ENCODE measurements around the gene NRAP.

NRAP gene

DNA sequence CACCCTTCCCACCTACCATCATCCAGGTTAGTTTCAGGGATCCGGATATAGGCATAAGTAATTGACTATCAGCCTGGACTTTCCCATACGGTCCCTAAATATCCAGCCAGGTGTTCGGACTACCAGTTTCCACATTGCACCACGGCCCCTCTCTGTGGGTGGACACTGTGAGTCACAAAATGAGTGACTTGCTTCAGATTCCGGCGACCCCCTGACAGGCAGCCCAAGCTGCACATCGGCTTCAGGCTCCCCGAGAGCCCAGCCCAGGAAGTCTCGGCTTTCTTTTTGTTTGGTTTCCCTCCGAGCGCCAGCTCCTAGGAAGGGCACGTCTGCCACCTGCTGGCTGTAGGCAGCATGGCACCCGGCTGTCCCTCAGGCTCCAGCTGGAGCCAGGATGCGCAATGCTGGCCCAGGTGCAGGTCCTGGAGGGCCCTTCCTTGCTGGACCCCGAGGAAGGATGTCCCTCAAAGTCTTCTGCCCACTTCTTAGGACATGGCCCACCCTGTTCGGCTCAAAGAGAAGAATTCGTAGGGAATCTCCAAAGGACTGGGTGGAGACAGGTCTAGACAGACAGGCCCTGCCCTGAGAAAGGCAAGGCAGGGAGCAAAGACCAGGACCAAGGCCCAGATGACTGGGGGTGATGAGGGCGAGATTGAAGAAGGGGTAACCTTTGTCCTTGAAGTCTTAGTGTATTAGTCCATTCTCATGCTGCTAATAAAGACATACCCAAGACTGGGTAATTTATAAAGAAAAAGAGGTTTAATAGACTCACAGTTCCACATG is 100.3 kb downstream of the NRAP start:
- DNase-seq (ENCODE audit: low read depth in 2 of 3, low spot score in 2 of 3) = peak; percentile 28 to 41 (median 34)

DNA sequence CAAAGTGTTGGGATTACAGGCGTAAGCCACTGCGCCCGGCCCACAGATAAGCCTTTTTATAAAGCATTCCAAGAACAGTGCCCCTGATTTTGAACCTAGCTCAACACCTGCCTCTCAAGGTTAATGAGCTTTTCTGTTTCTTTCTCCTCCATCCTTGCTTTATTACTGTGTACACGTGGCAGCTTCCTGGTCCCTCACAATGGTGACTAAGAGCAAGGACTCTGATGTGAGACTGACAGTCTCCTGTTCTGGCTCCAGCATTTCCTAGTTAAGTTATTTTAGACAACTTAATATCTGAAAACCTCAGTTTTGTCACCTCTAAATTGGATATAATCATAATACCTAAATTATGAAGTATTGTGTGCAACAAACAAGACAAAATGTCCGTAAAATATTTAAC is 101.1 kb downstream of the NRAP start:
- no peak for DNase-seq (ENCODE audit: low read depth in 2 of 3, low spot score in 2 of 3)

DNA sequence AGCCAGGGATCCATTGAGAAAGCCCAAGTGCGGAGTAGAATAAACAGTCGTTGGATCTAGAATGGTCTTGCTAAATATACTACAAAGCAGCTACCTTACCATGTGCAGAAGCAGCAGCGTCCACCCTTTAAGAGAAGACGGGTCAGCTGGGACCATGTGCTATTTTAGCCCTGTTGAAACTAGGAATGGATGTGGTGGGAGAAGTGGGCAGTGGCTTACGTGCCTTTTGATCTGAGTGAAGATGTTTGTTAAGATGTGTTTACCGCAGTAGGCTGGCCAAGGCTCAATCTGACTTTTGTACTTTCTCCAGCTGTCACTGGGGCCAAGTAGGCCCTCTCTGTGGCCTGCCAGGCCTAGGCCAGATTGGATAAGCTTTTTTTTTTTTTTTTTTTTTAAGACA is 101.8 kb downstream of the NRAP start:
- DNase-seq (ENCODE audit: low read depth in 2 of 3, low spot score in 2 of 3) = no peak

DNA sequence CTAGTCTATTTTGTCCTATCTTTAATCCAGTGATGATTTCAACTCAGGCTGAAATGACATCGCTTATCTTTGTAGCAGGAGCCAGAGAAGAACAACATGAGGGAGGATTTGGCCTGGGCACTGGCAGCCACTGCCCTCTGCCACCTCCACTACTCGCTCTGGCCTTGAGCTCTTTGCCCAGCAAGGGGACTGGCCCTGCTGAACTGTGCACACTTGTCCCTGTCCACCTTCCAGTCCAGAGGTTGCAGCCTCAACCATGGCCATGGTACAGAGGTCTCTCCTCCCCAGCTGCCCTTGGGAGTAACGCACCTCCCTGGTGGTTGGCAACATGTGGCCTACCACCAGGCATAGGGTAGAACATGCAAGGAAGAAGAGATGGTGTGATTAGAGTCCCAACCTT is 102.6 kb downstream of the NRAP start:
- no peak for DNase-seq (ENCODE audit: low read depth in 2 of 3, low spot score in 2 of 3)

DNA sequence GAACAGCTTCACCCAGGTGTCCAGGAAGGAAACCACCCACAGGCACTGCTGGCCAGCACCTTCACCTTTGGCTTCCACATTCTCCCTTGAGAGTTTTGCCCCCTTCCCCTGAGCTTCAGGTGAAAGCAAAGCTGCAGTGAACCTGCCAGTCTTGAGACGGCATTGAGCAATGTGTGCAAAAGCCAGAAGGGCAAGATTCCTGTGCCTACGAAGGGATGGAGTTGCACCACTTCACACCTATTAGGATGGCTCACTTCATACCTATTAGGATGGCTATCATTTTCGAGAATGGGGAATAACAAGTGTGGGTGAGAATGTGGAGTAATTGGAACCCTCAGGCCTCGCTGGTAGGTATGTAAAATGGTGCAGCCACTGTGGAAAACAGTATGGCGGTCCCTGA is 103.8 kb downstream of the NRAP start:
- no peak for DNase-seq (ENCODE audit: low read depth in 2 of 3, low spot score in 2 of 3)

DNA sequence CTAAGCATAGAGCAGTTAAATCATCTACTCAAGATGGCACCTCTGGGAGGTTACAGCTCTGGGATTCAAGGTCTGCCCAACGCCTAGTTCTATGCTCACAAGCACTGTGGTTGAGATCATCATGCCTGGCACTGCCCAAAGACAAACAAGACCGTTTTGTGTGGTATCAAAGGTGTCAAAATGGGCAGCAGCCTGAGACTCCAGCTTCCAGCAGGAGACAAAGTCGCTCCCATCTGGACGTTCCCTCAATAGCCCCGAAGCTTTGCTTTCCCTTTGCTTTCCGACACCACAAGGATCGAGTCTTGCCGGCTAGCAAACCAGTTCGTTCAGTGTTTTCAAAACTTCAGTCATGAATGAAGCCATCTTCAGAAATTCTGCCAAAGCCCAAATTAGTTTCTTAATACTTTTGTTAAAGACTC is 105.9 kb downstream of the NRAP start:
- DNase-seq (ENCODE audit: low read depth in 2 of 3, low spot score in 2 of 3) = no peak

DNA sequence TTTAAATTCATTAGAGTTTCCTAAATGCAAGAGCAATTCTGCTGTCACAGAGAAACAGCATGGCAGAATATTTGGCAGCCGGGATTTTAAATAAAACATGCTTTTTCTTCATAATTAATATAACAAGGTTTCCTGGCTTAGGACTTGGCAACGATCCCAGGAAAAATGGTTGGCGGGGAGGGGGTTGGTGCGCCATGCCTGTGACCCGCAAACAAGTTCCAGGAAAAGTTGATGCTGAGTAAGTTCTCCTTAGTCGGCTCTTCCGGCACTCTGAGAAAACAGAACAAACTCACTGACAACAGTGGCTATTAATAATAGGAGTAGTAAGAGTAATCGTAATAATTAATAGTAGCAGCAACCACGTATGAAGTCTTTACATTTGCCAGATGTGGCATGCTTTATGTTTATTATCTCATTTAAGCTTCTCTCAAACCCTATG is 106.4 kb downstream of the NRAP start:
- DNase-seq (ENCODE audit: low read depth in 2 of 3, low spot score in 2 of 3) = no peak

DNA sequence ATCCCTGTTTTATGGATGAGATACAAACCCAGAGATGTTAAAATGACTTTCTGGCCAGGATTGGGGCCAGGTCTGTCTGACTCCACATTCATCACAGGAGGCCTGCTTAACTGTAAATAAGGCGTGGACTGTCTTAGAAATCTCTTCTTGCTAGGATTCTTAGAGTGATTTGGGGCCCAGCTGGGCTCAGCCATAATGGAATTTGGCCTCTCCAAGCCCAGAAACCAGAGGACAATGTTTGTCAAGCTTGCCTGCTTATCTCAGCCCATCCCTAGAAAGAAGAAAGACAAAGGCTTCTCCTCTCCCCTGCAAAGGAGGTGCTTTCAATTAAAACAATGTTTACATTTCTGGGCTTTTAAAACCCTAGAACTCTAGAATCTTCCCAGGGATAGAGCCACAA is 108.1 kb downstream of the NRAP start:
- DNase-seq (ENCODE audit: low read depth in 2 of 3, low spot score in 2 of 3) = no peak

DNA sequence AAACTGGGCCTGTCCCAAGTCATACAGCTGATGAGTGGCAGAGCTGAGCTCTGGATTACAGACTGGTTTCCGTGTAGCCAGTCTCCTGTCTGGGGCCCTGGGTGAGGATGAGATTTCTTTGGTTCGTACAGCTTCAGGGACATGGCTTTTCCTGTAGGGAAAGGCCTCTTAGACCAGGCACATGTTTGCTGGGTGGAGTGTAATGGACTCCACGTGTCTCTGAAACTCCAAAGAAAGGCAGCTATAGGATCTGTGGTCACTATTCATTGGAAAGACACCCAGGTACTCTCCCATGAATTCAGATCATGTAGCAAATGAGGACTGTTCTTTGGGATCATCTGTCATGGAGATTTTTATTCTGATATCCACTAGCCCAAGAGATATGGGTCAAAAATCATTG is 108.6 kb downstream of the NRAP start:
- DNase-seq (ENCODE audit: low read depth in 2 of 3, low spot score in 2 of 3) = no peak

DNA sequence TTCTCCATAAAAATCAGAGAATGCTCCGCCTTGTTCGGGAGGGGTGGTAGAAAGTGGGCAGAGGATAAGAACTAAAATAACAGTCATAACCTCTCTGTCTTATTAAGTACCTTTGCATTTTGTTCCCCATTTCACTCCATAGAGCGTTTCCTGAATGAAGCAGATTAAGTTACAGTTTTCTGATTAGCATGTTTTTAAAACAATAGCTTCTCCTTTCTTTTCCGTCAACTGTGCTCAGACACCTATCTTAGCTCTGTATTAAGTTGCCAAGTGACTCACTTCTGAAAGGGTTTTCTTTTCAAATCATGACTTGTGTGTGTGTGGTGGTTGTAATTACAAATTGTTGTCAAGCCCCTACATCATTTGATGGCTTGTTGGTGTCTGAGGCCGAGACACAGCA is 109.6 kb downstream of the NRAP start:
- no peak for DNase-seq (ENCODE audit: low read depth in 2 of 3, low spot score in 2 of 3)

DNA sequence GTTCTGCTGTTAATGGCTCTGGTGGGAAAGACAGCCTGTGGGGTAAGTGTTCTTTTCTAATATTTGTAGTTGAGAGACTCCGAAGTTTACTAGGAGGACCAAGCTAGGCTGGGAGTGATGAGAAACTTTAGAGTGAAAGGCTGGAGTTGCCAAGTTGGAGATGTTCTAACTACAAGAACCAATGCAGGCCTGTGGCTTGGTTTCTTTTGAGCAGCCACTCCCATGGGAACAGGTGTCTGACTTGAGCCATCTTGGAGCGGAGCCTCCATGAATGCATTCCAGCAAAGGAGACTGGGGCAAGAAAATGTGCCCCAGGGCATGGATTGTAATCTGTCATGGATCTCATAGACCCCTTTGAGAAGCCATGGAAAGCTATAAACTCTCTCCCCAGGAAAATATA is 110.7 kb downstream of the NRAP start:
- no peak for DNase-seq (ENCODE audit: low read depth in 2 of 3, low spot score in 2 of 3)

DNA sequence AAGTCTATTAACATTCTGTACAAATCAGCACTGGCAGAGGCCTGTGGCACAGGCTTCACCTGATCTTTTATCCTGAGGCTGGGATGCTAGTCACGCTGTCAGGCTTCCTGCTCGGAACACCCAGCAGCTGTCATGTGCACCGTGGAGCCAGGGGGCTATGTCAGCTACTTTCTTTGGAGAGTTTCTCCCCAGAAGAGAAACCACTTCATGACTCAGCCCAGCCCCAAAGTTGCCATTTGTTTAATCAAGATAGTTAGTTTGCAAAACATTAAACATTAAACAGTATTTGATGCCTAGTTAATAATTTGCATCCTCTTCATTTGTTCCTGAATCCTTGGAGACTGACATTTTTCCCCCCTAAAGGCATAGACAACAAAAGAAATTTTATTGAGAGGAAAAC is 111.1 kb downstream of the NRAP start, which contains the start of gene HABP2:
TSS of gene HABP2 (plus strand) at position 353 of the 400 bp plus-strand sequence. CDS start 69 bp downstream, outside the sequence.
- DNase-seq (ENCODE audit: low read depth in 2 of 3, low spot score in 2 of 3) = no peak

DNA sequence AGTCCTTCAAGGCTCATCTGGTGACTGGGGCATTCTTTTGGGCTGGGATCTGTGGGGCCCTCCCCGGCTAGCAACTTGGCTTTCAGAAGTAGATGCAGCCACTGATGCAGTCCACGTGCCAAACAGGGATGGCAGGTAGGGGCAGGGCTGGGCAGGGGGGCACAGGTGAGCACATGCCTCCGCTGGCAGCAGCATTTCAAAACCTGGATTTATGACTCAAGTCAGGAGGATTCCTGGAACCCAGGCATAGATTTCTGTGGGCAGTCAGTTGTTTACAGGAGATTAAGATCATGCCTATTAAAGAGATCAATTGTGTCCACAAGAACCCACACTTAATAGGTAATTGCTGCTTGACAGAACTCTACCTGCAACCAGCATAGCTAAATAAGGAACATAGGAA is 111.8 kb downstream of the NRAP start:
- no peak for DNase-seq (ENCODE audit: low read depth in 2 of 3, low spot score in 2 of 3)

DNA sequence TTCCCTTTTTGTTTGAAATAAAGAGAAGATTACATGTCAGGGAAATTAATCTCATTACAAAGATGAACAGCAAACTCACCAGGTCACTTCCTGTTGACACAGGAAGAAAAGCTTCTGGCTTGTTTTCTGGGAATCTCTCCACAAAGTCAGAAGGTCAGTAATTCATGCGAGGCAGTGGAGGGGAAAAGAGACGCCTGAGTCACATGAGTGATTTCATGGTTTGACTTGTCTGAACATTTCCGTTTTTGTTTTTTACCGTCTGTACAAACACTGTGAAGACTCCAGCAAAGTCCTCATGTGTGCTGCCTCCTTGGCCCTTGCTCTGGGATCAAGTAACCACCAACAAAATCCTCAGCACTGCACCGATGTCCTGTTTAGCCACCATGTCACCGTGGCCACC is 113.5 kb downstream of the NRAP start:
- no peak for DNase-seq (ENCODE audit: low read depth in 2 of 3, low spot score in 2 of 3)

DNA sequence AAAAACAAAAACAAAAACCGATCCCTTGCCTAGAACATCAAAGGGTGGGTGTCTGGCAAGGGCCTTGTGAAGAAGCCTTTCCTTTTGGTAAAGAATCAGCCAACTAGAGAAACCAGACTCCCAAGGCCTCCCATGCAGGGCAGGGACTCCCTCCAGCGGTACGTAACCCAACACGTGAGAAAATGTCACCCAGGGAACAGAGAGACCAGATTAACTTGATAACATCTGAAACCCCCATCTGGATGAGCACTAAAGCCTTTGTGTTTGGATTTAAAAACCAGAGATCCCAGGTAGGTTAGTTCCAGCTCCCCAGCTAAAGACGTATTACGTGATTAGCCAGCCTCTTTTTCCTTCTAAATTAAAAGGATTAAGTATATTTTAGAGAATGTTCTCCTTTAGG is 114.0 kb downstream of the NRAP start:
- DNase-seq (ENCODE audit: low read depth in 2 of 3, low spot score in 2 of 3) = no peak

DNA sequence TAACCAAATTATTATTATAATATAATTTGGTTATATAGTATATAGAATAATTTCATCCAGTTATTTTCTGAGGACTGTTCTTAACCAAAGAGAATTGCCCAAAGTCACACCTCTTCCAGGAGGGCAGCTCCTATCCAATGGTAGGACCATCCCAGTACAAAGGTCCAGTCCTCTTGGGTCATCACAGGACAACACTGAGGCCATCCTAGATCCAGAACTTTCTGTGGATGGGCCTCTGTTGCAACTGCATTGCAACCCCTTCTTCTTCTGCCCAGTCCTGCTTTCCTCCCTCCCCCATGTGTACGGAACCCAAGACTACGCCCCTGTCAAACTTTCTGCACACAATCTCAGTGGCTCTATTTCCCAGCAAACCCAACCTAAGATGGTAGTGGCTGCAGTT is 116.4 kb downstream of the NRAP start:
- no peak for DNase-seq (ENCODE audit: low read depth in 2 of 3, low spot score in 2 of 3)

DNA sequence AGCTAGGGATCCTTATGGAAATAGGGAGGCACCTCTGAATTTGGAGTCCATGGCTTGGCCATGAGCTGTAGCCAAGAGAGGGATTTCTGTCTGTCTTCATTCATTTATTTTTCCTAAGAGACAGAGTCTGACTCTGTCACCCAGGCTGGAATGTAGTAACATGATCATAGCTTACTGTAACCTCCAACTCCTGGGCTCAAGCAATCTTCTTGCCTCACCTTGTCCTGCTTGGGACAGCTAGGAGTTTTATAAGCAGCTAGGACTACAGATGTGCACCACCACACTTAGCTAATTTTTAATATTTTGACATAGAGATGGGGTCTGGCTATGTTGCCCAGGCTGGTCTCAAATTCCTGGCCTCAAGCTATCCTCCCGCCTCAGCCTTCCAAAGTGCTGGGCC is 119.4 kb downstream of the NRAP start:
- no peak for DNase-seq (ENCODE audit: low read depth in 2 of 3, low spot score in 2 of 3)

DNA sequence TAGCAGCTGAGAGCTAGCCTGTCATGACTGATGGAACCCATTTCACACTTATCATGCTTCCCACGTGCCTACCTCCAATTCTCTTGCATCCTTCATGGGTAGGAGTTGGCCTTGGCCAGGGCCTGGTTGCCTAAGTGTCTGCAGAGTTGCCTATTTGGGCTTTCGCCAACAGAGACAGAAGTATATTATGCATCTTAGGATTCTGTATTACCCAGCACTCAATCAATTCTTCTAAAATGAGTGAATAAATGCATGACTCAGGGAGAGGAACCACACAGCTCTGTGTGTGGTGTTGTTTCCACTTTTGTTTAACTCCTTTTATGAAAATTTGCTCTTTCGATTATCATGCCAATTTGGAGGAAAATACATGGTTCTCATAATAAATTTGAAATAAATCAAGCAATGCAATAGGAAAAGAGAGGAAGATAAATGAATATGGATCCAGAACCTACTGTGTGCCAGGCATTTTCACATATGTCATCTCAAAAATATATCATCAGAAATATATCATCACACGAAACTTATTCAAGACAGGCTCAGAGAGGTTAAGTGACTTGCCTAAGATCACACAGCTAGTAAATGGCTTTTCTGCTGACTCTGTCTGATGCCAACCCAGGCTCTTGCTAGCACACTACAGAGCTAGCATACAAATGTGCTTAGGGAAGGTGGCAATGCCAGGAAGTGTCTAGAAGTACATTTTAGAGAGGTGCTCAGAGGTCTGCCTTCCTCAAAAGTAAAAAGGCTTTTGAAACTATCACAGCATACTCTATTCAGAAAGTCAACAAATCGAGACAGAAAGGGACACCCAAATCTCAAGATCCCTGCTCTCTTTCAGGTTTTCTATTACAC is 120.5 kb downstream of the NRAP start:
- no peak for DNase-seq (ENCODE audit: low read depth in 2 of 3, low spot score in 2 of 3)

DNA sequence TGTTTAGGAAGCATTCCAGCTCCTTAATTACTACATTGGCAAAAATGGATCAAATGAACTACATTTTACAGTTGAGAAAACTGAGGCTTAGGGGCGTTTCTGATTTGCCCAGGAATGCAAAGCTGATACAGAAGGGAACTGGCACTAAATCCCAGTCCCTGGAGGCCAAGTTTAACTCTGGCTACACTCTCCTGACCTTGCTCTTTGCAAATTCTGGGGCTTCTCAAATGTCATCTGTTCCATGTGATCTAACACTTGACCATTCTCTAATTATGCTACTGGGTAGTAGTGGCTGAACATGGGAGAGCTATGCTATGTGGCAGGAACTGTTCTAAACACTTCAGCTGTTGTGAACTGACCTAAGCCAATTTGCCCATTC is 122.3 kb downstream of the NRAP start:
- no peak for DNase-seq (ENCODE audit: low read depth in 2 of 3, low spot score in 2 of 3)

DNA sequence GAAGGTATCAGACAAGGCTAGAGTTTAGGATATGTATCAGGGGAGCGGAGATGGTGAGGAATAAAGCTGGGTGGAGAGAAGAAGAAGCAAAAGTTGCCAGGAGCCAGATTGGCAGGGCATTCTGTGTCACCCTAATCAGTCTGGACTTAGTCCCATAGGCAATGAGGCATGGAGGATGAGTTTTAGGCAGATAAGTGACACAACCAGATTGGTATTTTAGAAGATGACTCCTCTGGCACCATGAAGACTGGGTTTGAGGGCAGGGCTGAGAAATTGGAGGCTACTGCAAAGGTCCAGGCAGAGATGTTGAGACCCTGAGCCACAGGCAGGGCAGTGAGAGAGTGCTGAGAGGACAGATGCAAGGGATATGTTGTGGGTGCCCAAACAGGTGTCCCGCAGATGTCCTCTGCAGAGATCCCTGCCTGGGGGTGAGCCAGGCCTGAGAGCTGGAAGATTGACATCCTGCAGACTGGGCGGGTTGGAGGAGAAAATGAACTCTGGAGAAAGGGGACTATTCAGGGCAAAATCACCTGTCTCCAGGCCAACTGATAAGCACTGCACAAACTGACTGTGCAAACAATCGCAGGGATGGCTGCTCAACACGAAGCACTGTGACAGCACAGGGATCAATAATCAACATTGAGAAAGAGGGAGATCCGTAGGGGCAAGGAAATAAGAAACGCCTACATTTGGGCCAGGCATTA is 122.8 kb downstream of the NRAP start:
- DNase-seq (ENCODE audit: low read depth in 2 of 3, low spot score in 2 of 3) = no peak

DNA sequence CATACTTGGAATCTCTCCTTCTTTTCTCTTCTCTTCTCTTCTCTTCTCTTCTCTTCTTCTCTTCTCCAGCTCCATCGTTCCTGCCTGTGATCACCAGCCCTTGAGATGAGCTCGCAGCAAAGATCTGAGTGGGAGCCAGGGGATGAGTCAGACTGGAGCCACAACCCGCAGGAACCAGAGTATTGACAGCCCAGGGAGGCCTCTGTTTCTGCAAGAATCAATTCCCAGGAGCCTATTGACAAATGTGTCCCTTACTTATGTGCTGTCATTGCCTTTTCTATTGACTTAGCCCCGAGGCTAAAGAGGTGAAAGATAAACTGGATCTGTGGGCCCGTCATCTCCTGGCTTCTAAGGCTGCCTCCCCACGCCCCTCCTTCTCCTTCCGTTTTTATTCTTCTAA is 124.1 kb downstream of the NRAP start:
- DNase-seq (ENCODE audit: low read depth in 2 of 3, low spot score in 2 of 3) = no peak

All from activated CD8-positive, alpha-beta memory T cell treated with anti-CD3 and anti-CD28 coated beads for 48 hours (primary cell).